IMR-90 (cell line): ENCODE results near the gene OR10W1. TPM values are rescaled to one million over a fixed set of nuclear protein-coding genes. Genes with fewer than 3 reads are reported as not detected.
A peak's percentile ranks its signal among the peaks of the same experiment; 100 is the strongest.

Experiments used
- ATAC-seq: fragments of 200-7000 bp; cut with Tn5 transposase; 2 replicates; pipeline ENCODE4 v1.9.1; 2020; ENCODE audit warnings: low read depth, mild to moderate bottlenecking, moderate library complexity
- BruUV-seq: library from RNA; stranded (reverse); fragments of 400-500 nt; replicated peaks from 2 replicates; lab custom pipeline; 2021; lab: Mats Ljungman, UMichigan
- CTCF ChIA-PET: fragments of 300-600 bp; formaldehyde crosslinking; extraction: SDS; loops from one replicate; lab custom pipeline; 2021; ENCODE audit warnings: antibody characterized with exemption; lab: Yijun Ruan, JAX
- POLR2A ChIA-PET: fragments of 300-600 bp; sonication (Branson Sonifier 250); formaldehyde crosslinking; loops from one replicate; lab custom pipeline; 2022; ENCODE audit warnings: antibody characterized with exemption; ENCODE audit not compliant: unreplicated experiment; lab: Charles Lee
- DNase-seq: peaks from one replicate; pipeline ENCODE4 v3.0.0; 2013
- H2AFZ ChIP-seq: replicated peaks from 2 replicates; pipeline ENCODE3; 2013; ENCODE audit warnings: low read length, mild to moderate bottlenecking; ENCODE audit not compliant: poor library complexity
- H2AK5ac ChIP-seq: 2 replicates; pipeline ENCODE4 v1.6.1; 2013; ENCODE audit warnings: low read depth, low read length, inconsistent platforms
- H2AK9ac ChIP-seq: replicated peaks from 2 replicates; pipeline ENCODE3; 2013; ENCODE audit warnings: mild to moderate bottlenecking, low read depth, low read length, moderate library complexity; ENCODE audit not compliant: poor library complexity
- H2BK120ac ChIP-seq: 2 replicates; pipeline ENCODE4 v1.6.1; 2013; ENCODE audit warnings: low read depth, low read length, inconsistent platforms
- H2BK15ac ChIP-seq: 3 replicates; pipeline ENCODE4 v1.6.1; 2013; ENCODE audit warnings: low read depth, low read length, inconsistent platforms
- H2BK20ac ChIP-seq: 2 replicates; pipeline ENCODE4 v1.6.1; 2013; ENCODE audit warnings: low read depth, mild to moderate bottlenecking, inconsistent platforms, low read length, moderate library complexity
- H2BK5ac ChIP-seq: 2 replicates; pipeline ENCODE4 v1.6.1; 2013; ENCODE audit warnings: mild to moderate bottlenecking, low read depth, low read length, inconsistent platforms; ENCODE audit not compliant: poor library complexity, severe bottlenecking
- H3K14ac ChIP-seq: replicated peaks from 2 replicates; pipeline ENCODE4 v1.6.1; 2013; ENCODE audit warnings: low read depth, low read length, inconsistent platforms
- H3K18ac ChIP-seq: 2 replicates; pipeline ENCODE4 v1.6.1; 2013; ENCODE audit warnings: low read depth, low read length, control low read depth
- H3K23ac ChIP-seq: 2 replicates; pipeline ENCODE4 v1.6.1; 2013; ENCODE audit warnings: low read depth, low read length, inconsistent platforms
- H3K27ac ChIP-seq: 2 replicates; pipeline ENCODE4 v1.5.1; 2013; ENCODE audit warnings: mild to moderate bottlenecking, control low read depth, low read length; ENCODE audit not compliant: insufficient read depth
- H3K27me3 ChIP-seq: 2 replicates; pipeline ENCODE4 v1.6.1; 2013; ENCODE audit warnings: low read length; ENCODE audit not compliant: control insufficient read depth, insufficient read depth
- H3K36me3 ChIP-seq: 2 replicates; pipeline ENCODE4 v1.6.1; 2013; ENCODE audit warnings: low read length, mixed read lengths; ENCODE audit not compliant: control insufficient read depth, insufficient read depth
- H3K4ac ChIP-seq: 2 replicates; pipeline ENCODE4 v1.6.1; 2013; ENCODE audit warnings: low read depth, low read length, inconsistent platforms
- H3K4me1 ChIP-seq: 2 replicates; pipeline ENCODE4 v1.6.1; 2013; ENCODE audit warnings: low read length, mixed read lengths; ENCODE audit not compliant: control insufficient read depth, insufficient read depth
- H3K4me2 ChIP-seq: 2 replicates; pipeline ENCODE4 v1.6.1; 2013; ENCODE audit warnings: low read depth, mild to moderate bottlenecking, control low read depth, low read length, moderate library complexity
- H3K4me3 ChIP-seq: 2 replicates; pipeline ENCODE4 v1.5.1; 2013; ENCODE audit warnings: low read depth, mild to moderate bottlenecking, control low read depth, low read length, moderate library complexity; ENCODE audit not compliant: insufficient read depth
- H3K56ac ChIP-seq: 2 replicates; pipeline ENCODE4 v1.6.1; 2013; ENCODE audit warnings: low read length, inconsistent platforms; ENCODE audit not compliant: insufficient read depth; ENCODE audit errors: extremely low read depth
- H3K79me1 ChIP-seq, 2 experiments: 2 replicates each; pipeline ENCODE4 v1.6.1; 2013; ENCODE audit warnings: low read length in 2 of 2, inconsistent platforms in 1 of 2, low read depth in 1 of 2
- H3K9ac ChIP-seq: 2 replicates; pipeline ENCODE4 v1.6.1; 2013; ENCODE audit warnings: low read depth, low read length, control low read depth
- H3K9me1 ChIP-seq: 2 replicates; pipeline ENCODE4 v1.6.1; 2013; ENCODE audit warnings: low read length, inconsistent platforms; ENCODE audit not compliant: insufficient read depth
- H3K9me3 ChIP-seq: 2 replicates; pipeline ENCODE4 v1.6.1; 2013; ENCODE audit warnings: low read length; ENCODE audit not compliant: control insufficient read depth, insufficient read depth
- H4K20me1 ChIP-seq: 2 replicates; pipeline ENCODE4 v1.6.1; 2013; ENCODE audit warnings: low read length, inconsistent platforms; ENCODE audit not compliant: insufficient read depth
- H4K5ac ChIP-seq: 2 replicates; pipeline ENCODE4 v1.6.1; 2013; ENCODE audit warnings: mild to moderate bottlenecking, low read depth, low read length, control low read depth
- H4K8ac ChIP-seq, 2 experiments: 2 replicates each; pipeline ENCODE4 v1.6.1; 2013; ENCODE audit warnings: low read depth in 2 of 2, low read length in 2 of 2, control low read depth in 1 of 2, inconsistent platforms in 1 of 2
- H4K91ac ChIP-seq: 2 replicates; pipeline ENCODE4 v1.6.1; 2013; ENCODE audit warnings: low read depth, low read length, inconsistent platforms; ENCODE audit not compliant: insufficient read depth
- BHLHE40 ChIP-seq: fragments of 150-350 bp; IDR thresholded peaks from 2 replicates; pipeline ENCODE4 v1.6.1; 2016; ENCODE audit warnings: mild to moderate bottlenecking, low read depth, low read length
- CEBPB ChIP-seq: IDR thresholded peaks from 2 replicates; pipeline ENCODE4 v1.6.1; 2012; ENCODE audit warnings: low read depth, low read length, improper control_type of control experiment
- CHD1 ChIP-seq: IDR thresholded peaks from 2 replicates; pipeline ENCODE4 v1.6.1; 2012; ENCODE audit warnings: low read depth, low read length, improper control_type of control experiment
- CTCF ChIP-seq: conservative IDR thresholded peaks from 2 replicates; pipeline ENCODE4 v1.5.1; 2012; ENCODE audit warnings: mild to moderate bottlenecking, low read depth, low read length, improper control_type of control experiment
- ELK1 ChIP-seq: fragments of 150-350 bp; IDR thresholded peaks from 2 replicates; pipeline ENCODE4 v1.6.1; 2016; ENCODE audit warnings: low read depth, mild to moderate bottlenecking, low read length, moderate library complexity, borderline replicate concordance
- FOS ChIP-seq: fragments of 150-350 bp; IDR thresholded peaks from 2 replicates; pipeline ENCODE4 v1.6.1; 2016; ENCODE audit warnings: low read depth, low read length
- MAFK ChIP-seq: IDR thresholded peaks from 2 replicates; pipeline ENCODE4 v1.6.1; 2012; ENCODE audit warnings: low read depth, low read length, improper control_type of control experiment
- MAZ ChIP-seq: IDR thresholded peaks from 2 replicates; pipeline ENCODE4 v1.6.1; 2012; ENCODE audit warnings: low read depth, mild to moderate bottlenecking, low read length, improper control_type of control experiment, moderate library complexity, borderline replicate concordance
- MXI1 ChIP-seq: IDR thresholded peaks from 2 replicates; pipeline ENCODE4 v1.6.1; 2012; ENCODE audit warnings: low read depth, mild to moderate bottlenecking, low read length, moderate library complexity, borderline replicate concordance
- NFE2L2 ChIP-seq: fragments of 150-350 bp; IDR thresholded peaks from 2 replicates; pipeline ENCODE4 v1.6.1; 2016; ENCODE audit warnings: low read depth, mild to moderate bottlenecking, low read length
- RAD21 ChIP-seq: IDR thresholded peaks from 2 replicates; pipeline ENCODE4 v1.6.1; 2012; ENCODE audit warnings: low read length, improper control_type of control experiment
- RCOR1 ChIP-seq: IDR thresholded peaks from 2 replicates; pipeline ENCODE4 v1.6.1; 2012; ENCODE audit warnings: mild to moderate bottlenecking, low read length, improper control_type of control experiment; ENCODE audit not compliant: insufficient replicate concordance
- RFX5 ChIP-seq: IDR thresholded peaks from 2 replicates; pipeline ENCODE4 v1.8.0; 2012; ENCODE audit warnings: low read depth, mild to moderate bottlenecking, low read length, moderate library complexity
- SMC3 ChIP-seq: fragments of 150-350 bp; IDR thresholded peaks from 2 replicates; pipeline ENCODE4 v1.6.1; 2016; ENCODE audit warnings: low read depth, mild to moderate bottlenecking, antibody characterized with exemption, low read length, moderate library complexity
- USF2 ChIP-seq: fragments of 150-350 bp; IDR thresholded peaks from 2 replicates; pipeline ENCODE4 v1.6.1; 2017; ENCODE audit warnings: mild to moderate bottlenecking, antibody characterized with exemption, low read length, low read depth
- WGBS, 2 experiments: methylation state at CpG; one replicate each; pipeline versions ENCODE4 v1.1.5 to v1.1.7; 2013; ENCODE audit warnings: missing lambda C conversion rate in 2 of 2; ENCODE audit not compliant: insufficient read length in 1 of 2; ENCODE audit errors: extremely low coverage in 2 of 2; 5-methylcytosine and 5-hydroxymethylcytosine counted together
- dilution Hi-C: fragments of 300-500 bp; cut with HindIII; formaldehyde crosslinking; loops from one replicate; pipeline ENCODE4 v1.14.3; 2018; ENCODE audit warnings: low sequenced_read_pairs; ENCODE audit not compliant: unreplicated experiment
- in situ Hi-C: fragments of 300-500 bp; cut with MboI; formaldehyde crosslinking; loops from 3 replicates; pipeline ENCODE4 v1.14.3; 2019; ENCODE audit warnings: low sequenced_read_pairs, inconsistent platforms, mixed read lengths
- intact Hi-C: fragments of 100-400 bp; cut with micrococcal nuclease; formaldehyde crosslinking; loops from 2 replicates; pipeline ENCODE4 v1.10.0; 2022
- polyA plus RNA-seq, 3 experiments: library from polyadenylated mRNA; depleted of rRNA; stranded (reverse); fragments of >200 nt; gene quantifications; 2 replicates each; pipeline ENCODE4 v1.2.3, GENCODE V29; 2012; ENCODE audit warnings: low replicate concordance in 1 of 3
- total RNA-seq: library from RNA; depleted of rRNA; stranded (reverse); fragments of >200 nt; gene quantifications from 2 replicates; pipeline ENCODE4 v1.2.3, GENCODE V29; 2012

Gene OR10W1
- total and polyA plus RNA-seq, 2 of the 4 experiments (the other 2 are of a cell fraction), result not detected

- peak overlapping the region; percentile 57; the same call in 1 of the 2 replicates for H4K5ac ChIP-seq
- TF ChIP-seq RFX5 (no peak), MAZ (no peak), MAFK (no peak), FOS (no peak), CHD1 (no peak), RAD21 (no peak), ELK1 (no peak), CEBPB (no peak), CTCF (no peak), SMC3 (no peak), USF2 (no peak), RCOR1 (no peak), NFE2L2 (no peak), BHLHE40 (no peak), MXI1 (no peak)
- no peak overlapping the region for H3K56ac ChIP-seq
- no peak overlapping the region for H3K4me2 ChIP-seq
- H3K36me3 ChIP-seq, result no peaks in the 10 kb centered on the region
- H4K8ac ChIP-seq, result peak overlapping the region in 1 of 2 experiments; percentile 7; a peak in 1 of 4 replicates
- H3K9me1 ChIP-seq, result peaks cover 3% of the 10 kb centered on the region
- no peaks in the 10 kb centered on the region for H3K79me1 ChIP-seq
- peak overlapping the region; percentile 4; the same call in 1 of the 2 replicates for H4K91ac ChIP-seq
- H3K9ac ChIP-seq, result no peak overlapping the region
- intact Hi-C loops, result loop anchor here (5.0 to 10.0 kb wide), 4 partner anchors 232 to 544 kb away; partner anchors contain the start of gene SELENOH
- in situ Hi-C loops, result no loop called here
- no peak overlapping the region for H2AK5ac ChIP-seq
- H3K23ac ChIP-seq, result no peak overlapping the region
- dilution Hi-C loops, result no loop called here
- peaks cover 10% of the 10 kb centered on the region; the same call in 1 of the 2 replicates for H3K4me1 ChIP-seq
- 0 out of 2 replicates have a peak overlapping the region, but pooled peaks have one; percentile 1 for H2BK20ac ChIP-seq
- 0 out of 2 replicates have a peak overlapping the region, but pooled peaks have one; percentile 5 for H3K14ac ChIP-seq
- ATAC-seq (no peak), DNase-seq (no peak)
- WGBS, 2 experiments, result no CpG with 5 or more reads among the region's 4 CpGs
- H3K9me3 ChIP-seq, result peaks cover 2% of the 10 kb centered on the region
- H2AFZ ChIP-seq, result no peak overlapping the region
- no TSS peak for BruUV-seq
- no peak overlapping the region for H3K4ac ChIP-seq
- no peak overlapping the region for H3K27ac ChIP-seq
- no peaks in the 10 kb centered on the region for H4K20me1 ChIP-seq
- H3K18ac ChIP-seq, result peak overlapping the region; percentile 91; the same call in 1 of the 2 replicates
- H3K27me3 ChIP-seq, result no peaks in the 10 kb centered on the region
- H2BK5ac ChIP-seq, result no peak overlapping the region
- ChIA-PET POLR2A (no interaction called here), CTCF (no interaction called here)
- H3K4me3 ChIP-seq, result no peak overlapping the region
- no peak overlapping the region for H2AK9ac ChIP-seq
- peak overlapping the region; percentile 31; the same call in 2 of the 3 replicates for H2BK15ac ChIP-seq
- H2BK120ac ChIP-seq, result 0 out of 2 replicates have a peak overlapping the region, but pooled peaks have one; percentile 0
These were observed 21.2 kb upstream of the OR10W1 start for GRCh38 chr11:58289266-58289665.
